GM18502 (cell line): ENCODE results near the gene FOLR1.

Source experiments
- ATAC-seq: cut with Tn5 transposase; IDR thresholded peaks from one replicate; pipeline ENCODE4 v1.9.1; 2021; ENCODE audit warnings: mild to moderate bottlenecking; ENCODE audit not compliant: unreplicated experiment, poor library complexity

FOLR1 gene

DNA sequence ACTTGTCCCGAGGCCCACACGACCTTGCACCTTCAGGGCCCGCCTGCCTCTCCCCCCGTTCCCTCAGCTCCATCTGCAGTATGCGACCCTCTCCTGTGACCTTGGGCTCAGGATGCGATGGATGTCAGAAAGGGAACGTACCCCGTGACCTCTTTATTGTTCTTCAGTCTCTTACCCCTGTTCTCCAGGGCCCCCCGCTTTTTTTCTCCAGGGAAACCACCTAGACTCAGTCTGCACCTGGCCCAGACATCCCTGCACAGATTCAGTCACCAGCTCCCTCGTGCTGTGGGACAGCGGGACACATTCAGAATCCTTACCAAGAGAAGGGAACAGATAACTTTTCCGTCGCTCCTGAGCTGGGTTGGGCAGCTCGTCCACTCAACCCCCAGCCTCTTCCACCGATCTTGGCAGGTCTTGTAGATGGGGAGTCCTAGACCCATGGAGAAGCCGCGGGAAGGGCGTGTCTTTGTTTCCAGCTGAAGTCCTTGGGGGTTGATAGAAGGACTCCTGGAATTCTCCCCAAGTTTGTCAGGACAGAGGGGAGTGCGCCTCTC lies 53.4 kb downstream of the FOLR1 start:
- ATAC-seq = no peak
